Measurements from ENCODE around the gene KIF21A. TPM values are rescaled to one million over a fixed set of nuclear protein-coding genes. Genes with fewer than 3 reads are reported as not detected.

KIF21A gene
- total and polyA plus RNA-seq, 2 donors (not counting 3 experiments of a cell fraction or from before 2014, with no cell fraction given), result 1.8 to 10.1 TPM

GRCh38 chr12:39300799-39301198 is 142.1 kb downstream of the KIF21A start:
- TF ChIP-seq JUN (IDR thresholded peaks at IDR 0.05; ENCODE audit: borderline replicate concordance, insufficient read depth, insufficient read length, low read depth) (peak; percentile 6), FOS (IDR thresholded peaks at IDR 0.05; ENCODE audit: borderline replicate concordance, insufficient read depth, low read length) (peak; percentile 38), CTCF (IDR thresholded peaks at IDR 0.05; ENCODE audit: extremely low read depth in 1 of 2, insufficient read depth in 1 of 2, low read depth in 1 of 2, low read length in 2 of 2) (no peak)
- peak; percentile 84 for DNase-seq (ENCODE audit: low read depth, low spot score)
- POLR2A ChIA-PET, result no interaction called here
- no peaks in the 10 kb centered on the region for H3K79me2 ChIP-seq (ENCODE audit: control insufficient read depth, insufficient read depth, low read length)
- H3K4me2 ChIP-seq (ENCODE audit: insufficient read depth, low read length), result peak overlapping the region; percentile 21
- peak overlapping the region; percentile 22 for H3K27ac ChIP-seq (ENCODE audit: insufficient read depth, low read depth, low read length)
- H3K9ac ChIP-seq (replicated peaks; ENCODE audit: extremely low read depth, insufficient read depth, low read length), result no peak overlapping the region
- no peaks in the 10 kb centered on the region for H4K20me1 ChIP-seq (replicated peaks; ENCODE audit: control insufficient read depth, extremely low read depth, insufficient read depth, low read length)
- intact Hi-C loops (cut with micrococcal nuclease), result no loop called here
- BruUV-seq (replicated peaks), result no TSS peak
- H3K9me3 ChIP-seq (replicated peaks; ENCODE audit: control insufficient read depth, insufficient read depth, low read length), result no peaks in the 10 kb centered on the region
- no peaks in the 10 kb centered on the region for H3K27me3 ChIP-seq (ENCODE audit: control insufficient read depth in 2 of 2, insufficient read depth in 2 of 2, low read length in 2 of 2)
- CTCF ChIA-PET, result no interaction called here
- H3K4me1 ChIP-seq (ENCODE audit: control insufficient read depth, extremely low read depth, insufficient read depth, low read length), result peaks cover 11% of the 10 kb centered on the region
- dilution Hi-C loops (cut with MboI; ENCODE audit: extremely low pct_ligation_motif_present, low sequenced_read_pairs), result no loop called here
- H3K4me3 ChIP-seq (replicated peaks in 1 of 3; ENCODE audit: insufficient read depth in 1 of 3, low read depth in 1 of 3, low read length in 3 of 3), result no peak overlapping the region
- H3K36me3 ChIP-seq (ENCODE audit: control insufficient read depth in 2 of 2, extremely low read depth in 1 of 2, insufficient read depth in 2 of 2, low read length in 2 of 2), result no peaks in the 10 kb centered on the region
- H3K9me1 ChIP-seq (replicated peaks; ENCODE audit: control insufficient read depth, extremely low read depth, insufficient read depth, low read length), result no peaks in the 10 kb centered on the region
- H2AFZ ChIP-seq (ENCODE audit: low read depth, low read length), result no peak overlapping the region
- FAIRE-seq, result peak; percentile 84

GRCh38 chr12:39297891-39298290 is 145.0 kb downstream of the KIF21A start:
- Histone ChIP-seq H3K9ac (replicated peaks; ENCODE audit: extremely low read depth, insufficient read depth, low read length) (no peak overlapping the region), H3K9me3 (replicated peaks; ENCODE audit: control insufficient read depth, insufficient read depth, low read length) (no peaks in the 10 kb centered on the region), H3K27me3 (ENCODE audit: control insufficient read depth in 2 of 2, insufficient read depth in 2 of 2, low read length in 2 of 2) (no peaks in the 10 kb centered on the region), H3K79me2 (ENCODE audit: control insufficient read depth, insufficient read depth, low read length) (no peaks in the 10 kb centered on the region), H3K4me1 (ENCODE audit: control insufficient read depth, extremely low read depth, insufficient read depth, low read length) (peaks cover 11% of the 10 kb centered on the region), H3K4me2 (ENCODE audit: insufficient read depth, low read length) (no peak overlapping the region), H3K27ac (ENCODE audit: insufficient read depth, low read depth, low read length) (no peak overlapping the region), H3K4me3 (replicated peaks in 1 of 3; ENCODE audit: insufficient read depth in 1 of 3, low read depth in 1 of 3, low read length in 3 of 3) (no peak overlapping the region), H3K36me3 (ENCODE audit: control insufficient read depth in 2 of 2, extremely low read depth in 1 of 2, insufficient read depth in 2 of 2, low read length in 2 of 2) (no peaks in the 10 kb centered on the region), H2AFZ (ENCODE audit: low read depth, low read length) (no peak overlapping the region), H4K20me1 (replicated peaks; ENCODE audit: control insufficient read depth, extremely low read depth, insufficient read depth, low read length) (no peaks in the 10 kb centered on the region), H3K9me1 (replicated peaks; ENCODE audit: control insufficient read depth, extremely low read depth, insufficient read depth, low read length) (no peaks in the 10 kb centered on the region)
- BruUV-seq (replicated peaks), result no TSS peak
- DNase-seq (ENCODE audit: low read depth, low spot score) (no peak), FAIRE-seq (no peak)
- intact Hi-C loops (cut with micrococcal nuclease), result no loop called here
- ChIA-PET POLR2A (no interaction called here), CTCF (no interaction called here)
- no peak for TF ChIP-seq CTCF (IDR thresholded peaks at IDR 0.05; ENCODE audit: extremely low read depth in 1 of 2, insufficient read depth in 1 of 2, low read depth in 1 of 2, low read length in 2 of 2)
- no peak for TF ChIP-seq POLR2A (IDR thresholded peaks at IDR 0.05; ENCODE audit: low read depth, low read length)
- no peak for TF ChIP-seq MAX (IDR thresholded peaks at IDR 0.05; ENCODE audit: insufficient read depth, insufficient read length)
- no peak for TF ChIP-seq FOS (IDR thresholded peaks at IDR 0.05; ENCODE audit: borderline replicate concordance, insufficient read depth, low read length)
- TF ChIP-seq GATA2 (IDR thresholded peaks at IDR 0.05; ENCODE audit: insufficient read depth, insufficient read length, low read depth, low read length), result no peak
- no peak for TF ChIP-seq POLR2AphosphoS5 (IDR thresholded peaks at IDR 0.05; ENCODE audit: insufficient read depth, low read depth, low read length)
- no peak for TF ChIP-seq JUN (IDR thresholded peaks at IDR 0.05; ENCODE audit: borderline replicate concordance, insufficient read depth, insufficient read length, low read depth)
- TF ChIP-seq EZH2 (IDR thresholded peaks at IDR 0.05; ENCODE audit: borderline replicate concordance, low read depth, low read length, severe bottlenecking), result no peak
- dilution Hi-C loops (cut with MboI; ENCODE audit: extremely low pct_ligation_motif_present, low sequenced_read_pairs), result no loop called here

Data from endothelial cell of umbilical vein (primary cell).